Epidermal melanocyte (primary cell): ENCODE data around the gene ANP32E.

Experiments
- DNase-seq: peaks from one replicate; pipeline ENCODE4 v3.0.0; 2011; ENCODE audit warnings: low spot score; ENCODE audit not compliant: insufficient read length

ANP32E gene

DNA sequence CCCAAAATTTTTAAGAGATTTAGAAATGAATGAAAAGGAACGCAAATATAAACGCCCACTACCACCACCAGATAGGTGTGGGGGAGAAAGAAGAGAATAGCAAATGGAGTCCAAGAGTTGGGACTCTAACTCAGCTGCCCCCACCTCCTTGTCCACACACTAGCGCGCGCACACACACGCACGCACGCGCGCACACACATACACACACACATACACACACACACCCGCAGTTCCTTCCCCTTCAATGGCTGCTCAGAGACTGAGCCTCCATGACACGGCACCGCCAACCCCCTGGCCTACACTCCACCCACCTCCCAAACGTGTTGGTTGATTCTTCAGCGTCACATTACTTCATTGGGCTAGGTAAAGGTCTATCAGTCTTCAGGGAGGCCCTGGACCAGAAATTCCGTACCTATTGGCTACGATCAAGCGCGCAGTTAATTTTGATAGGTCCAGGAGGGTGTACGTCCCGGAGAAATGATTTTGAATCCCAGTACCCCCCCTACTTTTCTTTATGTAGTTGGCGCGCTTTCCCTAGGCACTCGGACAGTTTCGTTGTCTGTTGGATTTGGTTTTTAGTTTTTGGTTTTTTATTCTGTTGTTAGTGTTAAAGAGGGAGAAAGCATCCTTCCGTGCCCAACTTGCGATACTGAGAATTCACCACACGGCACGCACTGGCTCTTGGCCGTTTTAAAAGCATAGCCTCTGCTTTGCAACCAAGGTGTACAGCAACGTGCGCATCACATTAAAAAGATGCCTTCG, at the start of gene ANP32E:
ANP32E (minus strand) TSS at position 261 of the 762 bp plus-strand sequence. CDS start 326 bp downstream, outside the sequence.
- peak; percentile 100 for DNase-seq

DNA sequence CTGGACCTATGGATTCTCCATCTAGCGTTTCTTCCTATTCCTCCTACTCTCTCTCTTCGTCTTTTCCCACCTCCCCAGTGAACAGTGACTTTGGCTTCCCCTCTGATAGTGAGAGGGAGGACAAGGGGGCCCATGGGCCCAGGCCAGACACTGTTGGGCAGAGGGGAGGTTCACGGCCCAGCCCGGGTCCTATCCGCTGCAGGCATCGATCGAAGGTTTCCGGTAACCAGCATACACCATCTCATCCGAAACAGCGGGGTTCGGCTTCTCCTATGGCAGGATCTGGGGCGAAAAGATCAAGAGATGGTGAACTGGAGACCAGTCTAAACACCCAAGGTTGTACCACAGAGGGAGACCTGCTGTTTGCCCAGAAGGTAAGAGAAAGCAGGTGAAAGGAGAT, 47.3 kb upstream of the ANP32E start:
- DNase-seq, result no peak

DNA sequence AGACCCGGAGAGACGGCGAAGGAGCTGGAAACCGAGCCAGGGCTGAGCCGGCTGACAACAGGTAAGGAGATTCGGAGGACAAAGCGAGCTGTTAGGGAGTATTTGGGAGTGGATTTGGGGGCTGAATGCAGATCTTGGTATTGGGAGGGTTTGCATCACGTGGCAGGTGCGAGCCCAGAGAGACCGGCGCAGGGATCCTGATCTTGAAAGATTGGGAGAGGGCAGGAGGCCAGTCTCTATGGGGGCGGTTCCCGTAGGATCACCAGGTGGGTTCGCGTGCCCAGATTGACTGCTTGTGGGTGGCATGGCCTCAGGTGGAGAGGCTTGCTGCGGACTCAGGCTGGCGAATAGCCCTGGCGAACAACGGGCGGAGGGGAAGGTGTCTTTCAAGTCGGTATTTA, 46.6 kb upstream of the ANP32E start:
- DNase-seq, result no peak

DNA sequence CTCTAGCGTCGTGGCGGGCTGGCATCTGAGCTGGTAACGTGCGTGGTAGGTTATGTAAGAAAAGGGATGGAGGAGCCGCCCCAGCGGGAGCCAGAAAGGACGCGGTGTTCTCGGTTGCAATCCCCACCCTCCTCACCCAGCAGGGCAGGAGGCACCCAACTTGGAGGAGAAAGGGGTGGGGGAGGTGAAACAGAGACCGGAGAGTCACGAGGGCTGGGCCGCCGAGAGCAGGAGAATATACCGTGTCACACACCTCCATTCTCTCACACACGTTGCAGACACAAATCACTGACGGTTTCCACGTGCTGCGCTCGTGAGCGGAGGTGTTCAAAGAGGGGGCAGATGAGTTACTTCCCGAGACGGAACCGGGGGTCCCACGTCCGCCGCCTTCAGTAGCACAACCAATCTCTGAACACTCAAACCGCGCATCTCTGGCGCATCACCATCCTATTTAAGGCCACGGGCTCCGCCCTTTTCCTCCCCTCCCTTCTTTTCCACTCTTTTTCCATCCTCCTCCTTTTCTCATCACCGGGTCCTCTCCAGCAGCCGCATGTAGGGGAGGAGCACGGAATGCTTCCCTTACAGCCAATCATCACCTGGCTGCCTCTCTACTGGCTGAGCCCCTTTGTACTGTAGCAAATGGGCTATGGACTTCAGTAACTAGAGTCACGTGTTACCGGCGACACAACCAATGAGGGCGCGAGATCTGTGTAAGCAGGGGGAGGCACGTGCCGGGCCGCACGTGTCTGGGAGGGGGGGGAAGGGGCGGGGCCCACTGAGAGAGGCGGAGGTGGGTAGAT, 46.0 kb upstream of the ANP32E start, which contains the start of gene CIART:
CIART (plus strand) TSS at position 797 of the 800 bp plus-strand sequence. CDS start 714 bp downstream, outside the sequence.
- peak; percentile 92 for DNase-seq

DNA sequence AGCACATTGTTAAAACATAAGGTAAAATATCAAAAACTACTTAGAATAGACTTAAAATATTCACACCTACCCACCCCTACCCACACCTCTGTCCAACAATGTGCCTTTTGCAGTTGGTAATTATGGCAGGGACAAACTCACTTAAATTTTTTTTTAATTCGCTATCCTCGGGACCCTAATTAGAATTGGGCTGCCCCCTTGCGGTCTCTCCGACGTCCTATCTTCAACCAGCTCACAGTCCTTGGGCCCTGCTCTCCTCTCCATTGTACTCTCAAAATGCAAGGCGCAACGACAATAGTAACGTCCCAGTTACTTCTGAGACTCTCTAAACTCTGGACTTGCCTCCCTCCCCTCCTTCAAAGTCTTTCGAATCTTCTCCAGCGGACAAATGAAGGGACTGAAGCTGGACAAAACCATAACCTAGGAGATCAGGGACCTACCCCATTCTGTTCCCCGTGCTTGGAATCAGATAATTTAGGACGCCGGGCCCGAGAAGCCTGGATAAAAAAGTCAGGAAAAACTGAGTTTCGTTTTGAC, 45.4 kb upstream of the ANP32E start:
- no peak for DNase-seq

DNA sequence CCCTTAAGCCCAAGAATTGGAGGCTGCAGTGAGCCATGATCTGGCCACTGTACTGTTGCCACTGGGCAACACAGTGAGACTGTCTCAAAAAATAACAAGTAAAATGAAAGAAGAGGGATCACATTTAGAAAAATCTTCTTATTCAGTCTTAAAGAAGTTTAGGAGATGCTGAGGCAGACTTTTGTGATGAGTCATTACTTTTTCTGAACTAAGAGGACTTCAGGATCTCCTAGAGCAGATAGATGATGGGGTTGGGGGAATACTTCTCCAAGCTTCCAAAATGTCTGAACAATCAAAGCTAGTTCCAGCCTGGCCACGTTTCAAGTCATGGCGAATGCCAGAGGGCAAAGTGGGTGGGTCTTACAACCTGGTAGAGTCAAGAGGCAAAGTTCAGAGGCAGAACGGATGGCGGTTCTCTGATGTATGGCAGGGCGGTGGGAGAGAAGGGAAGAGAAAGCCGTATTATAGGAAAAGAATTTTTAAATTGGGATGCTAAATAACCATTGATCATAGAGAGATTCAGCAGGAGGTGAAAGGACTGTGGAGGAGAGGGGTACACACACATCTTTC, 44.3 kb upstream of the ANP32E start:
- DNase-seq, result no peak

DNA sequence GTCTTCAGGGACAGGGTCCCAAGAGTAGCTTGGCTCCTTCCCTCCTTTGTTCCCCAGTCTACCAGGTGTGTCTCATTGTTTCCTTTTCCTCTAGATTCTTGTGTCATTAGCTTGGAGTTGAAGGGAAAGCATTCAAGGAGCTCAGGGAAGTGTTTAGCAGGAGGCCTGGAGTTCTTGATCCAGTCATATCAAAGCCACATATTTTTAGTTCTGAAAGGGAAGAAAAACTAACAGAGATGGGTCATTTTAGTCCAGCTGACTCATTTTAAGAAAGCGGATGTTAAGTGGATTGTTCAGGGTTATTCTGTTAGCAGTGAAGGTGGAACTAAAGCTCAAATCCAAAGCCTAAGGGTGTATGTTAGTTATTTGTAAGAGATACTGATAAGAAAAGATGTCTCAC, 37.4 kb upstream of the ANP32E start:
- no peak for DNase-seq

DNA sequence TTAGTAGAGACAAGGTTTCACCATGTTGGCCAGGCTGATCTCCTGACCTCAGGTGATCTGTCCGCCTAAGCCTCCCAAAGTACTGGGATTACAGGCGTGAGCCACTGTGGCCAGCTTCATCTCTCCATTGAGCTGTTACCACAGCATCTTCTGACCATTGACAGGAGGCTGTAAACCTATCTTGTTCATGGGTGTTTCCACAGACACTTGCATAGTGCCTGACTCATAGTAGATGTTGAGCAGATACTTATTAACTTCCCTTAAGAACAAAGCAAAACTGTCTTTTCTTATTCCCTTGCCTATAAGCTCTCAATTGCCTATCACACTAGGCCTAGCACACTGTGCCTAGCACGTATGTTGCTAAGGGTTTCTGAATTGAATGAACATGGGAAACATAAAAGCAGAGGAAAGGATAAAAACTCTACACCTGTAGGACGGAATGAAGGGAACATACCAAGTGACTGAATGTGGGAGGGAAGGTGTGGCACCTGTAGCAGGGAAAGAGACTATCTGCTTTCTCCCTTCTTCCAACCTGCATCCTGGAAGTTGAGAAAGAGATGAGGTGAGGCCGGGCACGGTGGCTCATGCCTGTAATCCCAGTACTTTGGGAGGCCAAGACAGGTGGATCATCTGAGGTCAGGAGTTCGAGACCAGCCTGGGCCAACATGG, 35.5 kb upstream of the ANP32E start:
- no peak for DNase-seq

DNA sequence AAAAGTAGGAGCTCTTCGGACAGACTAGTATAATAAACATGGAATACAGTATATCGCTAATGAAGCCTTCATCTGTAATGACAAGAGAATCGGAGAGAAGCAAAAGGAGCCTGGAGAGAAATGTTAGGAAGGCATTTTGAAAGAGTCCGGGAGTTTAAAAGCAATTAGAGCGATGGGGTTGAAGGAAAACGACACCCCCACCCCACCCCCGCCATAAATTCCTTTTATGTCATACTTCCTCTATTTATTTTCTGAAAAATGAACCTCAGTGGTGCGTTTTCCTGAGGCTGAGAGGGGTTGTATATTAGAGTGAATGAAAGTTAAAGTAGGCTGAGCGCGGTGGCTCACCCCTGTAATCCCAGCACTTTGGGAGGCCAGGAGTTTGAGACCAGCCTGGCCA, 33.5 kb upstream of the ANP32E start:
- DNase-seq, result no peak

DNA sequence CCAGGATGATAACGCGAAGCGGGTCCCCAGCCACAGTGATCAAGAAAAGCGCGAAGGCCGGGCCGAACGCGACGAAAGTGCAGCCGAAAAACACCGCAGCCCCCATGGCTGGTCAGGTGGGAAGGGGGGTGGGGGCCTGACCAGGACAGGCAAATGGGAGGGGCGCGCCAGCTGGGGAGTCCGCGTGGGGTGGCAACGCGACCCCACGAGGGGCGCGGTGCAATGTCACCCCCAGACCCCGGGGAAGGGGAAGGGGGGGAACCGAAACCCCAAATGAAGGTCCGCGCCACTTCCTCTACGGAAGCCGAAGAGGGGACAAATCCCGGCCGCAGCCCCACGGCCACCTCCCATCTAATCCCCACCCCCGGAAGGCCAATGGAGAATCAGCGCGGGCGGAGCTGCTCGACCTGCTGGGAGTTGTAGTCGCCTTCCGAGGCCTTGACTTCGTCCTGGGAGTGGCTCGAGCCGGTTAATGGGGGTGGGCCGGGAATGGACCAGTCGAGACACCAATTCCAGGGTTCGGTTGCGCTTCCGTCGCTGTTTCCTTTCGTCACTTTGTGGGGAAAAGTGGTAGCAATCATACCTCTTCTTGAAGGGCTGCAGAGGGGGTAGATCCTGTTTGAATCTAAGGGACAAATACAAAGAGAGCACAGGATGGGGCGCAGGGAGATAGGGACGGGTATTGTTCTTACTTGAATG, 32.9 kb upstream of the ANP32E start, which contains the start of gene APH1A:
APH1A (minus strand) TSS at position 312 of the 699 bp plus-strand sequence; CDS start at position 106, 206 bp downstream.
- peak; percentile 97 for DNase-seq

DNA sequence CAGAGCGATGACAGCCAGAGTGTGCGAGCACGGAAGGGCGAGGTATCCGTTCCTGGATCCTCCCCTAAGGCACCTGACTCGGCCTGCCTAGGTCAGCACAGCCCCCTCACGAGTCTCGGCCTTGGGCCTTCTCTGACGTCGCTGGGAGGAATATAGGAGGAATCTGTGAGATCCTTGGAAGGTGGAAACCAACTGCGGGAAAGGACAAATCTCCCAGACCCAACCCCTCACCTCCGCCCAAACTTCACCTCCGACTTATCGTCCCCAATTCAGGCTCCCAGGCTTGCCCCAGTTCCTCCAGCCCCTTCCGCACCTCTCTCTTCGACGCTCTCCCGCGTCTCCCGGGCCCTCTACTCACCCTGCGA, 32.4 kb upstream of the ANP32E start:
- no peak for DNase-seq

DNA sequence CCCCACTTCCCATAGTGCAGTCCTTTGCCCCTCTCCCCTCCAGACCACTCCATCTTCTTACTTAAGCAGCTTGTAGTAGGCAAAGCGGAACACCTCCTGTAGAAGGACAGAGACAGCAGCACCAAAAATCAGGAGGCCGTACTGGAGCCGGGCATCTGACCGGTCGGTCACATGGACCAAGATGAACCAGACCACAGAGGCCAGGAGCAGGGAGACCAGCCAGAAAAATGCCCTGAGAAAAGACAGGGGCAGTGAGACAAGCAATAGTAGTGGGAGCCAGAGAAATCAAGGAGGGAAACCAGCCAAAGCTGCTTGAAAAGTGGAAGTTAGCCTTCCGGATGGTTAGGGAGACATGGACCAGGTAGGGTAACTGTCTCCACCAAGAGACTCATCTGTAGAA, 32.0 kb upstream of the ANP32E start:
- DNase-seq, result no peak

DNA sequence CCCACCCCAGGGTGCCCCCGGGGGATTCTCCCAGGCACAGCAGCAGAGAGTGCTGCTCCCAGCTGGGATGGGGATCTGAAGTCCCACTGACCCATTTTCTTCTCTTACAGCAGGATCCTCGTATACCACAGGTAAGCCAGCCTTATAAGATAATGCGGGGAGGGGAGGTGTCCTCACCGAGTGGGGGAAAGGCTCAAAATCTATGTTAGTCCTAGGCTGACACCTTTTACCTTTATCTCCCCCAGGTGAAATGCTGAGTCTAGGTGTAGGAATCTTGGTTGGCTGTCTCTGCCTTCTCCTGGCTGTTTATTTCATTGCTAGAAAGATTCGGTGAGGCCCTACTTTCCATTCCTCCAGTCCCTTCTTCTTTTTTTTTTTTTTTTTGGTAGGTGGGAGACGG, 27.6 kb upstream of the ANP32E start:
- no peak for DNase-seq

DNA sequence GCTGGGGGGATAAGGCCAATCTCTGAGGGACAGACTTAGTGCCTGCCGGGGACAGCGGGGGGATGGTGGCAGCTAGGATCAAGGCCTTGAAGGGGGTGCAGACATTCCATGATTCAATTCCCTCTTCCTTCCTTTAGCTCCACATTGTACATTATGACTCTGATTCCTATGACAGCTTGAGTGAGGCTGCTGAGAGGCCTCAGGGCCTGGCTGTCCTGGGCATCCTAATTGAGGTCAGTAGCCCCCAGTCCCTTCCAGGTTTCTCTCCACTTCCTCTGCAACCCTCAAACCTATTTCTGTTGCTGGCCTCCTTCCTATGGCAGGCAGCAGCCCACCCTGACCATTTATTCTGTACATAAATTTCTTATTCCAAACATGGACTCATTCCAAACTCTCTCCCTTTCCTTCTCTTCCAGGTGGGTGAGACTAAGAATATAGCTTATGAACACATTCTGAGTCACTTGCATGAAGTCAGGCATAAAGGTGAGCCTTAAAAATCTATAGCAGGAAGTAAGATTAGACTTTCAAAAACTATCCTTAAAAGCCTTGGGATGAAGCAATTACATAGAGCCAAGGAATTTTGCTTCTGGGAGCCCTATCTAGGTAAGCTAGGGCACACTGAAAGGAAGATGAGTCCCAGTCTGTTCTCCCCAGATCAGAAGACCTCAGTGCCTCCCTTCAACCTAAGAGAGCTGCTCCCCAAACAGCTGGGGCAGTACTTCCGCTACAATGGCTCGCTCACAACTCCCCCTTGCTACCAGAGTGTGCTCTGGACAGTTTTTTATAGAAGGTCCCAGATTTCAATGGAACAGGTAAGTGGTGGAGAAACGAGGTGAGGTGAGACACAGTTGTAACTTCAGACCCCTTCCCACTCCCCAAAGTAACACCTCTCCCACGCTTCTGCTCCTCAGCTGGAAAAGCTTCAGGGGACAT, 26.7 kb upstream of the ANP32E start:
- DNase-seq, result no peak

DNA sequence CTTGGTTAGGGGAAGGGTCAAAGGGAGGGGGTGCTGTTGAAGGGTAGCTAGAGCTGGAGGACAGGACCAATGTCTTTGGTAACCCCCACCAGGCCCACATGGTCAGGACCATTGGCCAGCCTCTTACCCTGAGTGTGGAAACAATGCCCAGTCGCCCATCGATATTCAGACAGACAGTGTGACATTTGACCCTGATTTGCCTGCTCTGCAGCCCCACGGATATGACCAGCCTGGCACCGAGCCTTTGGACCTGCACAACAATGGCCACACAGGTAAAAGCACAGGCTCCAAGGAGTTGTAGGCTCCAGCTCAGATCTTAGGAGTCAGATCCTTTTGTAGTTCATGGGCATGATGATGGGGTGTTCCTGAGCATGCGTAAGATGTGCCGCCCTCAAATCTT, 25.5 kb upstream of the ANP32E start:
- DNase-seq, result no peak

DNA sequence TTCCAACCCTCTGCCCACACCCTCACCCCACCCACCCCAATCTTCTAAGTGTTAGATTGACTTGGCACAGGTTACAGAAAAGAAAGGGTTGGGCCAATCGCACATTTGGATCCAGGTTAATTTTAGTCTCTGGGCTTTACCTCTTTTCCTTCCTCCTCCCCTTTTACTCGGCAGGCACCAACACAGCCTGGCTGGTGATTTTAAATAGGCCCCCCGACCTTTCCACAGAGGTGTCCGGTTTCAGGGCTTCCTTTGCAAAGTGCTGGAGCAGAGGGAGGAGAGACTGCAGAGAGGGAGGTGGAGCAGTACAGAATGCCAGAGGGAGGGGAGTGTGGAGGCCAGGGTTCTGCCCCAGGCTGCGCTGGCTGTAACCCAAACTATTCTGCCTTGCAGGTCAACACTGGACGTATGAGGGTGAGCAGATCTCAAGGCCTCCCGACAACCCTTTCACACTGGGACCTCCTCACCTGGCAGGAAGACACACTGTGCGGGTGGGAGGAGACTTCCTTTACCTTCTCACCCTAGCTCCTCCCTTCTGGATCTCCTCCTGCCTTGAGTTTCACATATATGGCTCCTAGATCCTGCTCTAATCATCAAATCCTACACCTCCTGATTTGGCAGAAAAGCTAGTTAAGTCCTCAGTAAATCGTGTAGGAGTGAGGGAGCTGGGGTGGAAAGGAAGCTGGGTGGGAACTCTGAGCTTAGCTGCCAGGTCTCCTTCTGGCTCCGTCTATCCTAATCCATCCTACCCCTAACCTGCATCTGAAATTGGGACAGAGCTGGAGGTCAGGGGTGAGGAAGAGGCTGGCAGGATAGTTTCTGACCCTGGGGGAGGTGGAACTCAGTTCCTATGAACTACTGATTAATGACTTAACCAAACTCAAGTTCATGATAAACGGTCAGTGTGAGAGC, 24.1 kb upstream of the ANP32E start:
- no peak for DNase-seq

DNA sequence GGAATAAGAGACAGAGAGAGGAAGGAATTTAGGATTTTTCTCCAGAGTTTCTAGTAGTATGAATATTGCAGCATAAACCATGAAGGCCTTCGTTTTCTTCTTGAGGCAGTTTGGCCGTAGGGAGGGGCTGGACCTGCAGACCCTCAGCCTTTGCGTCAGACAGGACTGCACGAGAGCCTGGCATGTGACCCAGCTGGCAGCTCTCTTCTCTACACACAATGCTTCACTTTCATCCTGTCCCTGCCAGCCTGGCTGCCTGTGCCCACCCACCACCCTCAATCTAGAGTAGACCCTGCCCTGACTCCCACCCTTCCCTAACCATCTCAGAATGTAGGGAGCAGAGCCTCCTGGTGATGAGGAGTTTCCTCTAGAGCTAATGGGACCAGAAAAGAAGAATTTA, 23.3 kb upstream of the ANP32E start:
- no peak for DNase-seq
